ENCODE measurements around the gene MGAT4A. TPM values are rescaled to one million over a fixed set of nuclear protein-coding genes. Genes with fewer than 3 reads are reported as not detected.
A peak's percentile ranks its signal among the peaks of the same experiment; 100 is the strongest.

Gene MGAT4A
- total RNA-seq, 4 donors from 2014 or later, result 4.1 to 11.6 (median 7.1) TPM

- WGBS, 2 donors, result 75 to 78% methylated on average over 10 of the region's 10 CpGs
These were observed 93.4 kb downstream of the MGAT4A start for GRCh38 chr2:98637401-98638147.

DNA sequence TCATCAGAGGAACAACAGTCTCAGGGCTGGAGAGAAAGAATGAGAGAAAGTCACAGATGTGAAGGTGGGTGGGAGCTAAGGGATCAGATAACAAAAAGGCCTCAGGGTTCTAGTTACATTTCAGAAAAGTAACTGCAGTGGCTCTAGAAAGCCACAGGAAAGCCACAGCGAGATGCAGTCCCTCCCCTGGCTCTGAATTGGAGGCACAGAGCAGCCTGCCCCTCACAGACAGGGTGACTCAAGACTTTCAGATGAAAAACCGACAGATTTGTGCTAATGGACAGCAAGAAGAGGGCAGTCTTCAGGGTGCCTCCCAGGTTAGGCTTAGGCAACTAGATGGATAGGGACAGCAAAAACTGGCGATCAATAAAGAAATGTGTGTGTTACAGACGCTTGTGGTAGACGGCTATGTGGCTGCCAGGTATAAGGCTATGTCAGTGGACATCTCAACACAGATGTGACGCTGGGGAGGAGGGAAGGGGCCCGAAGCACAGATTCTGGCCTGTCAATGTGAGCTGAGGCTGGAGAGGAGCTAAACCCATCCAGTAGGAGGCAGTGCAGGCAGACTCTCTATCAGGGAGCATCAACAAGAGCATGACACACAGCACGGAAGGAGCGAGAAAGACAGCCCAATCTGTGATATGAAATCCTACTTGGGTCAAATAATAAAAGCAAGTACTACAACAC is 96.4 kb downstream of the MGAT4A start:
- 70 to 78% methylated on average over 8 to 9 of the region's 9 CpGs for WGBS, 2 donors
- TF ChIP-seq POLR2A (IDR thresholded peaks at IDR 0.05) (no peak), CTCF (IDR thresholded peaks at IDR 0.05) (peak in 1 of 6 experiments; percentile 21)
- Histone ChIP-seq H3K27me3 (no peaks in the 10 kb centered on the region), H3K36me3 (peaks cover 0 to 58% (median 5%) of the 10 kb centered on the region in 3 donors), H3K4me3 (no peak overlapping the region), H3K9me3 (no peaks in the 10 kb centered on the region), H3K4me1 (no peaks in the 10 kb centered on the region), H3K27ac (no peak overlapping the region)
- intact Hi-C loops (cut with DNase I), result no loop called here
- no peak for DNase-seq

More at GRCh38 chr2:98637401-98638147, 93.4 kb downstream of the MGAT4A start:
- Histone ChIP-seq H3K36me3 (peaks cover 0 to 54% (median 0%) of the 10 kb centered on the region in 3 donors), H3K27me3 (no peaks in the 10 kb centered on the region), H3K4me1 (no peaks in the 10 kb centered on the region), H3K9me3 (no peaks in the 10 kb centered on the region), H3K27ac (no peak overlapping the region), H3K4me3 (no peak overlapping the region)
- no peak for DNase-seq
- TF ChIP-seq CTCF (IDR thresholded peaks at IDR 0.05) (no peak), POLR2A (IDR thresholded peaks at IDR 0.05) (no peak)
- intact Hi-C loops (cut with DNase I), result no loop called here

DNA sequence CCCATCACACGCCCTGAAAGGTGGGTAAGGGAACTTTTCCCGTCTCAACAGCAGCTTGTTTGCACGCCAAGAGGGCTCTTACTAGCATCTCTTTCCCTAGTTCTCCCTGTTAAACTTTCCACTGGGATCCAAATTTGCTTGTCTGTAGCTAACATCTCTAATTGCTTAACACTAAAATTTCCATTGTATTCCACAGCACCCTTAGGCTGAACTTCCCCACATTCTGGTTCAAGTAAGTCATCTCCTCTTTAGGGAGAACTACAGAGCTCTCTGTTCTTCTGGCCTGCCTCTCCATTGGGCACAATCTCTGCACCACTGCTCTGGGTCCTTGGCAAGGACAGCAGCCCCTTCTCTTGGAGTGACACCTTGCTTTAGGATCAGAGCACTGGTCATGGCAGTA is 98.6 kb downstream of the MGAT4A start:
- peaks cover 0 to 54% (median 5%) of the 10 kb centered on the region in 3 donors for H3K36me3 ChIP-seq
- no peak overlapping the region for H3K27ac ChIP-seq
- TF ChIP-seq CTCF (IDR thresholded peaks at IDR 0.05), result no peak
- no peak for TF ChIP-seq POLR2A (IDR thresholded peaks at IDR 0.05)
- no peaks in the 10 kb centered on the region for H3K9me3 ChIP-seq
- WGBS, 2 donors, result 79 to 86% methylated on average over 3 of the region's 3 CpGs
- intact Hi-C loops (cut with DNase I), result no loop called here
- H3K4me3 ChIP-seq, result no peak overlapping the region
- DNase-seq, result no peak
- H3K27me3 ChIP-seq, result no peaks in the 10 kb centered on the region
- no peaks in the 10 kb centered on the region for H3K4me1 ChIP-seq

GRCh38 chr2:98623657-98624056 is 107.3 kb downstream of the MGAT4A start:
- WGBS, 2 donors, result 20 to 82% methylated on average over 1 to 5 of the region's 5 CpGs
- no peaks in the 10 kb centered on the region for H3K9me3 ChIP-seq
- peaks cover 0 to 29% (median 4%) of the 10 kb centered on the region in 3 donors for H3K36me3 ChIP-seq
- no peak for TF ChIP-seq CTCF (IDR thresholded peaks at IDR 0.05)
- no peak for TF ChIP-seq POLR2A (IDR thresholded peaks at IDR 0.05)
- no peak overlapping the region for H3K27ac ChIP-seq
- no peak for DNase-seq
- intact Hi-C loops (cut with DNase I), result no loop called here
- H3K4me3 ChIP-seq, result no peak overlapping the region
- H3K4me1 ChIP-seq, result no peaks in the 10 kb centered on the region
- H3K27me3 ChIP-seq, result no peaks in the 10 kb centered on the region

- Histone ChIP-seq H3K36me3 (peaks cover 0 to 86% (median 4%) of the 10 kb centered on the region in 3 donors), H3K27me3 (no peaks in the 10 kb centered on the region), H3K9me3 (no peaks in the 10 kb centered on the region), H3K27ac (no peak overlapping the region), H3K4me3 (no peak overlapping the region), H3K4me1 (no peaks in the 10 kb centered on the region)
- WGBS, 2 donors, result 58 to 70% methylated on average over 5 of the region's 5 CpGs
- TF ChIP-seq POLR2A (IDR thresholded peaks at IDR 0.05), result no peak
- TF ChIP-seq CTCF (IDR thresholded peaks at IDR 0.05), result no peak
- intact Hi-C loops (cut with DNase I), result no loop called here
- no peak for DNase-seq
These were observed 113.8 kb downstream of the MGAT4A start for GRCh38 chr2:98617149-98617548.

All from esophagus squamous epithelium (tissue), 5 donors.